GM19239 (cell line): ENCODE measurements around the gene EXOC6.
"Not testable (repeated sequence)": the region's sequence is repeated elsewhere in the genome, so short reads cannot be mapped to it uniquely, and the experiment has no call there.

Source experiments
- DNase-seq: peaks from one replicate; pipeline ENCODE4 v3.0.0; 2011; ENCODE audit warnings: low spot score; ENCODE audit not compliant: insufficient read length
- FAIRE-seq: peaks from 2 replicates; lab custom pipeline; 2011; peaks lifted over from hg19 to GRCh38; lab: Jason Lieb, UNC

EXOC6 gene

GRCh38 chr10:92876509-92877036 lies 28.3 kb downstream of the EXOC6 start:
- FAIRE-seq (no peak), DNase-seq (no peak)

- no peak for DNase-seq
- FAIRE-seq, result no peak
Observed at GRCh38 chr10:92880233-92880861, 32.0 kb downstream of the EXOC6 start.

- no peak for FAIRE-seq
Observed at GRCh38 chr10:92880917-92881316, 32.6 kb downstream of the EXOC6 start.

GRCh38 chr10:92886334-92886961 lies 38.1 kb downstream of the EXOC6 start:
- DNase-seq, result no peak
- no peak for FAIRE-seq

More at GRCh38 chr10:92880917-92881316, 32.6 kb downstream of the EXOC6 start:
- DNase-seq, result no peak

- DNase-seq (no peak), FAIRE-seq (no peak)
Observed at GRCh38 chr10:92890471-92890870, 42.2 kb downstream of the EXOC6 start.

GRCh38 chr10:92891885-92892690 lies 43.8 kb downstream of the EXOC6 start:
- DNase-seq (no peak), FAIRE-seq (no peak)

GRCh38 chr10:92892691-92893054 lies 44.4 kb downstream of the EXOC6 start:
- DNase-seq (no peak), FAIRE-seq (no peak)

- no peak for FAIRE-seq
- no peak for DNase-seq
Observed at GRCh38 chr10:92894081-92894655, 45.8 kb downstream of the EXOC6 start.

GRCh38 chr10:92897916-92898315 lies 49.6 kb downstream of the EXOC6 start:
- FAIRE-seq, result no peak
- DNase-seq, result no peak

- no peak for DNase-seq
- peak; percentile 82 for FAIRE-seq
Observed at GRCh38 chr10:92901819-92902251, 53.5 kb downstream of the EXOC6 start.

GRCh38 chr10:92903633-92904032 lies 55.3 kb downstream of the EXOC6 start:
- FAIRE-seq, result no peak

GRCh38 chr10:92907280-92907679 lies 59.0 kb downstream of the EXOC6 start:
- no peak for FAIRE-seq
- no peak for DNase-seq

More at GRCh38 chr10:92903633-92904032, 55.3 kb downstream of the EXOC6 start:
- DNase-seq, result no peak

- DNase-seq, FAIRE-seq: not testable (repeated sequence)
Observed at GRCh38 chr10:92912631-92913030, 64.3 kb downstream of the EXOC6 start.

GRCh38 chr10:92913973-92914372 lies 65.7 kb downstream of the EXOC6 start:
- no peak for FAIRE-seq
- no peak for DNase-seq

GRCh38 chr10:92914478-92915325 lies 66.4 kb downstream of the EXOC6 start:
- DNase-seq (peak; percentile 1), FAIRE-seq (peak; percentile 91)

- no peak for FAIRE-seq
- no peak for DNase-seq
Observed at GRCh38 chr10:92915892-92916291, 67.6 kb downstream of the EXOC6 start.

- DNase-seq (no peak), FAIRE-seq (no peak)
Observed at GRCh38 chr10:92916433-92916832, 68.1 kb downstream of the EXOC6 start.

GRCh38 chr10:92918603-92919002 lies 70.3 kb downstream of the EXOC6 start:
- no peak for DNase-seq
- no peak for FAIRE-seq

- no peak for DNase-seq
- peak; percentile 11 for FAIRE-seq
Observed at GRCh38 chr10:92920866-92921265, 72.5 kb downstream of the EXOC6 start.

GRCh38 chr10:92923416-92923815 lies 75.1 kb downstream of the EXOC6 start:
- FAIRE-seq (no peak), DNase-seq (no peak)
